Ishikawa (cell line): ENCODE measurements around the gene ZSWIM6.

ENCODE experiments used
- CEBPB ChIP-seq: IDR thresholded peaks from 2 replicates; pipeline ENCODE4 v1.6.1; 2012
- CREB1 ChIP-seq: IDR thresholded peaks from 2 replicates; pipeline ENCODE4 v1.6.1; 2012; ENCODE audit warnings: low read depth
- EGR1 ChIP-seq: IDR thresholded peaks from 2 replicates; pipeline ENCODE4 v1.6.1; 2012
- EP300 ChIP-seq: IDR thresholded peaks from 2 replicates; pipeline ENCODE4 v1.6.1; 2012; ENCODE audit warnings: borderline replicate concordance
- FOXM1 ChIP-seq: IDR thresholded peaks from 2 replicates; pipeline ENCODE4 v1.6.1; 2012; ENCODE audit warnings: low read depth, borderline replicate concordance
- NFIC ChIP-seq: IDR thresholded peaks from 2 replicates; pipeline ENCODE4 v1.6.1; 2012
- RAD21 ChIP-seq: IDR thresholded peaks from 2 replicates; pipeline ENCODE4 v1.6.1; 2012; ENCODE audit warnings: low read depth
- TAF1 ChIP-seq: IDR thresholded peaks from 2 replicates; pipeline ENCODE4 v1.6.1; 2012; ENCODE audit warnings: low read depth, mild to moderate bottlenecking
- TCF12 ChIP-seq: IDR thresholded peaks from 2 replicates; pipeline ENCODE4 v1.6.1; 2012; ENCODE audit warnings: low read depth
- TEAD4 ChIP-seq: IDR thresholded peaks from 2 replicates; pipeline ENCODE4 v1.6.1; 2012
- YY1 ChIP-seq: IDR thresholded peaks from 2 replicates; pipeline ENCODE4 v1.6.1; 2012; ENCODE audit warnings: low read depth
- TF ChIP-seq, protein P1 (sequence below): IDR thresholded peaks from 2 replicates; pipeline ENCODE4 v1.6.1; 2012
- TF ChIP-seq, protein P2 (sequence below): IDR thresholded peaks from 2 replicates; pipeline ENCODE4 v1.6.1; 2012; ENCODE audit warnings: low read depth, mild to moderate bottlenecking
- TF ChIP-seq, protein P3 (sequence below): IDR thresholded peaks from 2 replicates; pipeline ENCODE4 v1.6.1; 2012

DNA sequence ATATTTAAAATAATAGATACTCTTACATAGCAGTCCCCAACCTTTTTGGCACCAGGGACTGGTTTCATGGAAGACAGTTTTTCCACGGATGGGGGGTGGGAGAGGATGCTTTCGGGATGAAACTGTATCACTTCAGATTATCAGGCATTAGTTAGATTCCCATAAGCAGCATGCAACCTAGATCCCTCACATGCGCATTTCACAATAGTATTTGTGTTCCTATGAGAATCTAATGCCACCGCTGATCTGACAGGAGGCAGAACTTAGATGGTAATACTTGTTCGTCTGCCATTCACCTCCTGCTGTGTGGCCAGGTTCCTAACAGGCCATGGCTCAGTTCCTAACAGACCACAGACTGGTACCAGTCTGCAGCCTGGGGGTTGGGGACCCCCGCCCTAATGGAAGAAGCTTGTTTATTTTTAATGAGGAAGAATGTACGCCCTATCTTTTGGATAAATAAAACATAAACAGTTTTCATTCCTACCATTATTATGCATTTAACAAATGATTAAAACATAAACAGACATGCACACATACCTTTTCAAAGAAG, 187.7 kb downstream of the ZSWIM6 start:
- TF ChIP-seq, protein P1, sequence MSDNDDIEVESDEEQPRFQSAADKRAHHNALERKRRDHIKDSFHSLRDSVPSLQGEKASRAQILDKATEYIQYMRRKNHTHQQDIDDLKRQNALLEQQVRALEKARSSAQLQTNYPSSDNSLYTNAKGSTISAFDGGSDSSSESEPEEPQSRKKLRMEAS = no peak
- TF ChIP-seq TAF1 (no peak), RAD21 (no peak), EGR1 (no peak), CREB1 (no peak), TEAD4 (no peak), TCF12 (no peak), YY1 (no peak), NFIC (no peak), EP300 (no peak), CEBPB (no peak), FOXM1 (no peak)
- TF ChIP-seq, protein P2, sequence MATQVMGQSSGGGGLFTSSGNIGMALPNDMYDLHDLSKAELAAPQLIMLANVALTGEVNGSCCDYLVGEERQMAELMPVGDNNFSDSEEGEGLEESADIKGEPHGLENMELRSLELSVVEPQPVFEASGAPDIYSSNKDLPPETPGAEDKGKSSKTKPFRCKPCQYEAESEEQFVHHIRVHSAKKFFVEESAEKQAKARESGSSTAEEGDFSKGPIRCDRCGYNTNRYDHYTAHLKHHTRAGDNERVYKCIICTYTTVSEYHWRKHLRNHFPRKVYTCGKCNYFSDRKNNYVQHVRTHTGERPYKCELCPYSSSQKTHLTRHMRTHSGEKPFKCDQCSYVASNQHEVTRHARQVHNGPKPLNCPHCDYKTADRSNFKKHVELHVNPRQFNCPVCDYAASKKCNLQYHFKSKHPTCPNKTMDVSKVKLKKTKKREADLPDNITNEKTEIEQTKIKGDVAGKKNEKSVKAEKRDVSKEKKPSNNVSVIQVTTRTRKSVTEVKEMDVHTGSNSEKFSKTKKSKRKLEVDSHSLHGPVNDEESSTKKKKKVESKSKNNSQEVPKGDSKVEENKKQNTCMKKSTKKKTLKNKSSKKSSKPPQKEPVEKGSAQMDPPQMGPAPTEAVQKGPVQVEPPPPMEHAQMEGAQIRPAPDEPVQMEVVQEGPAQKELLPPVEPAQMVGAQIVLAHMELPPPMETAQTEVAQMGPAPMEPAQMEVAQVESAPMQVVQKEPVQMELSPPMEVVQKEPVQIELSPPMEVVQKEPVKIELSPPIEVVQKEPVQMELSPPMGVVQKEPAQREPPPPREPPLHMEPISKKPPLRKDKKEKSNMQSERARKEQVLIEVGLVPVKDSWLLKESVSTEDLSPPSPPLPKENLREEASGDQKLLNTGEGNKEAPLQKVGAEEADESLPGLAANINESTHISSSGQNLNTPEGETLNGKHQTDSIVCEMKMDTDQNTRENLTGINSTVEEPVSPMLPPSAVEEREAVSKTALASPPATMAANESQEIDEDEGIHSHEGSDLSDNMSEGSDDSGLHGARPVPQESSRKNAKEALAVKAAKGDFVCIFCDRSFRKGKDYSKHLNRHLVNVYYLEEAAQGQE = no peak
- TF ChIP-seq, protein P3, sequence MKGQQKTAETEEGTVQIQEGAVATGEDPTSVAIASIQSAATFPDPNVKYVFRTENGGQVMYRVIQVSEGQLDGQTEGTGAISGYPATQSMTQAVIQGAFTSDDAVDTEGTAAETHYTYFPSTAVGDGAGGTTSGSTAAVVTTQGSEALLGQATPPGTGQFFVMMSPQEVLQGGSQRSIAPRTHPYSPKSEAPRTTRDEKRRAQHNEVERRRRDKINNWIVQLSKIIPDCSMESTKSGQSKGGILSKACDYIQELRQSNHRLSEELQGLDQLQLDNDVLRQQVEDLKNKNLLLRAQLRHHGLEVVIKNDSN = no peak
